T-helper 22 cell (primary cell): Measurements from ENCODE around the gene SLC25A21.

Experiments
- DNase-seq: peaks from one replicate; pipeline ENCODE4 v3.0.0-alpha.2; 2020; ENCODE audit warnings: low read depth

SLC25A21 gene

GRCh38 chr14:36661506-36662257 is 510.7 kb downstream of the SLC25A21 start, which contains the start of gene PAX9:
PAX9 (plus strand) TSS chr14:36661860; CDS start chr14:36662090, 230 bp downstream.
- DNase-seq = no peak

- no peak for DNase-seq
These were observed 511.5 kb downstream of the SLC25A21 start for GRCh38 chr14:36660736-36661505.

- no peak for DNase-seq
These were observed 512.3 kb downstream of the SLC25A21 start for GRCh38 chr14:36659822-36660735.

- no peak for DNase-seq
These were observed 513.2 kb downstream of the SLC25A21 start for GRCh38 chr14:36659010-36659821.

- no peak for DNase-seq
These were observed 514.0 kb downstream of the SLC25A21 start for GRCh38 chr14:36658123-36659009.

- DNase-seq = no peak
These were observed 514.8 kb downstream of the SLC25A21 start for GRCh38 chr14:36657399-36658122.

- DNase-seq = no peak
These were observed 515.6 kb downstream of the SLC25A21 start for GRCh38 chr14:36656687-36657398.

GRCh38 chr14:36655963-36656686 is 516.3 kb downstream of the SLC25A21 start:
- DNase-seq = no peak

GRCh38 chr14:36655571-36655962 is 516.8 kb downstream of the SLC25A21 start:
- DNase-seq = no peak

- DNase-seq = no peak
These were observed 517.5 kb downstream of the SLC25A21 start for GRCh38 chr14:36654794-36655381.

- no peak for DNase-seq
These were observed 518.2 kb downstream of the SLC25A21 start for GRCh38 chr14:36653962-36654793.

- DNase-seq = no peak
These were observed 519.0 kb downstream of the SLC25A21 start for GRCh38 chr14:36653413-36653812.

GRCh38 chr14:36652542-36653201 is 519.7 kb downstream of the SLC25A21 start:
- no peak for DNase-seq

GRCh38 chr14:36649872-36650650 is 522.3 kb downstream of the SLC25A21 start:
- no peak for DNase-seq
